Ishikawa (cell line): Measurements from ENCODE around the gene BRMS1L.

ENCODE experiments used
- CEBPB ChIP-seq: IDR thresholded peaks from 2 replicates; pipeline ENCODE4 v1.6.1; 2012
- CREB1 ChIP-seq: IDR thresholded peaks from 2 replicates; pipeline ENCODE4 v1.6.1; 2012; ENCODE audit warnings: low read depth
- EGR1 ChIP-seq: IDR thresholded peaks from 2 replicates; pipeline ENCODE4 v1.6.1; 2012
- EP300 ChIP-seq: IDR thresholded peaks from 2 replicates; pipeline ENCODE4 v1.6.1; 2012; ENCODE audit warnings: borderline replicate concordance
- FOXM1 ChIP-seq: IDR thresholded peaks from 2 replicates; pipeline ENCODE4 v1.6.1; 2012; ENCODE audit warnings: low read depth, borderline replicate concordance
- MAX ChIP-seq: IDR thresholded peaks from 2 replicates; pipeline ENCODE4 v1.6.1; 2012
- NFIC ChIP-seq: IDR thresholded peaks from 2 replicates; pipeline ENCODE4 v1.6.1; 2012
- RAD21 ChIP-seq: IDR thresholded peaks from 2 replicates; pipeline ENCODE4 v1.6.1; 2012; ENCODE audit warnings: low read depth
- REST ChIP-seq: IDR thresholded peaks from 2 replicates; pipeline ENCODE4 v1.6.1; 2012; ENCODE audit warnings: low read depth, mild to moderate bottlenecking
- TAF1 ChIP-seq: IDR thresholded peaks from 2 replicates; pipeline ENCODE4 v1.6.1; 2012; ENCODE audit warnings: low read depth, mild to moderate bottlenecking
- TCF12 ChIP-seq: IDR thresholded peaks from 2 replicates; pipeline ENCODE4 v1.6.1; 2012; ENCODE audit warnings: low read depth
- TEAD4 ChIP-seq: IDR thresholded peaks from 2 replicates; pipeline ENCODE4 v1.6.1; 2012
- USF1 ChIP-seq: IDR thresholded peaks from 2 replicates; pipeline ENCODE4 v1.6.1; 2012
- YY1 ChIP-seq: IDR thresholded peaks from 2 replicates; pipeline ENCODE4 v1.6.1; 2012; ENCODE audit warnings: low read depth
- ZBTB7A ChIP-seq: IDR thresholded peaks from 2 replicates; pipeline ENCODE4 v1.6.1; 2012; ENCODE audit warnings: low read depth

Gene BRMS1L

GRCh38 chr14:35814371-35815005, 11.7 kb upstream of the BRMS1L start:
- peak; percentile 49 for TF ChIP-seq RAD21
- TF ChIP-seq TEAD4, result no peak
- TF ChIP-seq CEBPB, result no peak
- TF ChIP-seq ZBTB7A, result no peak
- no peak for TF ChIP-seq MAX
- TF ChIP-seq REST, result no peak

GRCh38 chr14:35818346-35819115, 7.6 kb upstream of the BRMS1L start:
- no peak for TF ChIP-seq REST
- TF ChIP-seq RAD21, result peak; percentile 81
- TF ChIP-seq NFIC, result no peak

GRCh38 chr14:35819591-35820540, 6.3 kb upstream of the BRMS1L start:
- TF ChIP-seq YY1, result no peak
- TF ChIP-seq TAF1, result no peak
- no peak for TF ChIP-seq RAD21
- TF ChIP-seq CREB1, result no peak
- TF ChIP-seq USF1, result no peak
- no peak for TF ChIP-seq ZBTB7A
- TF ChIP-seq TCF12, result no peak
- no peak for TF ChIP-seq REST
- TF ChIP-seq FOXM1, result no peak
- TF ChIP-seq CEBPB, result no peak
- TF ChIP-seq NFIC, result no peak
- TF ChIP-seq TEAD4, result no peak
- TF ChIP-seq EP300, result no peak
- no peak for TF ChIP-seq MAX
- no peak for TF ChIP-seq EGR1

- TF ChIP-seq NFIC, result no peak
- peak; percentile 14; the same call in 1 of the 2 replicates for TF ChIP-seq RAD21
Observed at GRCh38 chr14:35821564-35822411, 4.3 kb upstream of the BRMS1L start.
